GM21737 (cell line): ENCODE measurements around the gene WNT9A.
"Not testable (repeated sequence)": the region's sequence is repeated elsewhere in the genome, so short reads cannot be mapped to it uniquely, and the experiment has no call there.

Experiments
- ATAC-seq: cut with Tn5 transposase; IDR thresholded peaks from one replicate; pipeline ENCODE4 v1.9.1; 2021; ENCODE audit warnings: mild to moderate bottlenecking, moderate library complexity; ENCODE audit not compliant: unreplicated experiment

WNT9A gene

GRCh38 chr1:227912866-227913265 lies 34.9 kb downstream of the WNT9A start:
- no peak for ATAC-seq

GRCh38 chr1:227911376-227911775 lies 36.4 kb downstream of the WNT9A start:
- ATAC-seq: no peak

GRCh38 chr1:227910511-227911153 lies 37.1 kb downstream of the WNT9A start:
- no peak for ATAC-seq

GRCh38 chr1:227909923-227910328 lies 37.8 kb downstream of the WNT9A start:
- not testable (repeated sequence) for ATAC-seq

GRCh38 chr1:227909188-227909587 lies 38.5 kb downstream of the WNT9A start:
- ATAC-seq: no peak

GRCh38 chr1:227908359-227908758 lies 39.4 kb downstream of the WNT9A start:
- no peak for ATAC-seq

GRCh38 chr1:227907439-227908015 lies 40.2 kb downstream of the WNT9A start:
- ATAC-seq: no peak

- no peak for ATAC-seq
Observed at GRCh38 chr1:227906550-227907071, 41.1 kb downstream of the WNT9A start.

GRCh38 chr1:227905573-227906487 lies 41.9 kb downstream of the WNT9A start:
- no peak for ATAC-seq

GRCh38 chr1:227904541-227905335 lies 43.0 kb downstream of the WNT9A start:
- no peak for ATAC-seq

- ATAC-seq: no peak
Observed at GRCh38 chr1:227903614-227904501, 43.9 kb downstream of the WNT9A start.

- no peak for ATAC-seq
Observed at GRCh38 chr1:227903061-227903521, 44.6 kb downstream of the WNT9A start.

GRCh38 chr1:227902641-227902990 lies 45.1 kb downstream of the WNT9A start:
- ATAC-seq: no peak

GRCh38 chr1:227901906-227902640 lies 45.7 kb downstream of the WNT9A start:
- ATAC-seq: no peak

- ATAC-seq: no peak
Observed at GRCh38 chr1:227901239-227901905, 46.4 kb downstream of the WNT9A start.

GRCh38 chr1:227900571-227901051 lies 47.1 kb downstream of the WNT9A start:
- ATAC-seq: no peak

- ATAC-seq: no peak
Observed at GRCh38 chr1:227899820-227900449, 47.8 kb downstream of the WNT9A start.
